ENCODE data around the gene MEX3A.

DNA sequence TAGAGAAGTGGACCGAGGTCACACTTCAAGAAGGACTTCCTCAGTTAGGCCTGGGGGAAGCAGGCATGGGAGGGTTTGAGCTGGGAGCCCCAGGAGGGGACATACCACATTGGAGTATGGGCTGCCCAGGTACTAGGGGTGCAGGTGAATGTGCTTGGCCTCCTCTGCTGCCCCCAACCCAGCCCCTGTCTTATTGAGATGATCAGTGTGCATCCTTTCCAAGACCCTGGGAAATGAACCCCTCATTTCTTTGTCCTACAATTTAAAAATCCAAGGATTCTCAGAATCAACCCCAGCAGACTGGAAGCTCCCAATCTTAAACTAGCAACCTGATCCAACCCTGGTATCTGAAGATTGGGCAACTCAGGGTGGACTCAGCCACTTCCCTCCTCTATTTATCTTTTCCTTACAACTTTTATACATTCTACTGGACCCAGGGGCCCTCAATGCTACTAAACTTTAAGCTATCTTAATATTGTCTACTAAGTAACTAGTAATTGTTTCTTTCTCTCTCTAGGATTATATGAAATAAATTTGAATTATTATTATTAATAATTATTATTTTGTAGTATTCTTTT, 9.1 kb downstream of the MEX3A start:
- TF ChIP-seq BHLHE40 (IDR thresholded peaks at IDR 0.05; ENCODE audit: borderline replicate concordance) (no peak), NFRKB (IDR thresholded peaks at IDR 0.05) (no peak), TARDBP (IDR thresholded peaks at IDR 0.05) (no peak), FOXK2 (IDR thresholded peaks at IDR 0.05) (no peak), L3MBTL2 (conservative IDR thresholded peaks at IDR 0.05) (no peak), SP1 (IDR thresholded peaks at IDR 0.05) (no peak)
